Measurements from ENCODE around the gene PGLYRP1. TPM values are rescaled to one million over a fixed set of nuclear protein-coding genes. Genes with fewer than 3 reads are reported as not detected.

PGLYRP1 gene
- total RNA-seq, 4 donors from 2014 or later = 0.65 TPM; not detected in 3

DNA sequence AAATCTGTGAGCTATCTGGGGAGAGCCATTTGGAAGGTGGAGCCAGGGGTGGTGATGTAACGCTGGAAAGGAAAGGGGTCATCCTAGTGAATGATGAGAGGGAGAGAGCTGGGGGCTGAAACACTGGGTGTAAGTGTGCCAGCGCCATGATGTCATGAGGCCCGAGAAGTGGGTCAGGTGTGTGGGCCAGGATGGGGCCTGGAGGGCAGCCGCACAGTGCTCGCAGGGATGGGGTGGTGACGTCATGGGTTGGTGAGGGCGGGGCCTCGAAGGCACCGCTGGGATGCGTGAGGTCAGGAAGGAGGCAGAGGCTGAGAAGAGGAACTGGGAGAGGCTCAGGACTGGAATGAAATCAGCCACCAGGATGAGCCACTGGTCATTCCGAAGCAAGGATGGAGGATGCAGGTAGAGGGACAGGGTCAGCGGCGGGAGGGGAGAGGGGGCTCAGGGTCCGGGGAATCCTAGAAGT, 23.2 kb downstream of the PGLYRP1 start:
- H3K9me3 ChIP-seq = no peaks in the 10 kb centered on the region
- intact Hi-C loops (cut with DNase I) = loop anchor here (10.0 kb wide), 1 partner anchor 95 kb away; the partner anchor contains the start of gene MYPOP
- peaks cover 0 to 30% (median 0%) of the 10 kb centered on the region in 4 donors for H3K36me3 ChIP-seq
- TF ChIP-seq POLR2AphosphoS5 (IDR thresholded peaks at IDR 0.05) = no peak
- TF ChIP-seq, protein P1, sequence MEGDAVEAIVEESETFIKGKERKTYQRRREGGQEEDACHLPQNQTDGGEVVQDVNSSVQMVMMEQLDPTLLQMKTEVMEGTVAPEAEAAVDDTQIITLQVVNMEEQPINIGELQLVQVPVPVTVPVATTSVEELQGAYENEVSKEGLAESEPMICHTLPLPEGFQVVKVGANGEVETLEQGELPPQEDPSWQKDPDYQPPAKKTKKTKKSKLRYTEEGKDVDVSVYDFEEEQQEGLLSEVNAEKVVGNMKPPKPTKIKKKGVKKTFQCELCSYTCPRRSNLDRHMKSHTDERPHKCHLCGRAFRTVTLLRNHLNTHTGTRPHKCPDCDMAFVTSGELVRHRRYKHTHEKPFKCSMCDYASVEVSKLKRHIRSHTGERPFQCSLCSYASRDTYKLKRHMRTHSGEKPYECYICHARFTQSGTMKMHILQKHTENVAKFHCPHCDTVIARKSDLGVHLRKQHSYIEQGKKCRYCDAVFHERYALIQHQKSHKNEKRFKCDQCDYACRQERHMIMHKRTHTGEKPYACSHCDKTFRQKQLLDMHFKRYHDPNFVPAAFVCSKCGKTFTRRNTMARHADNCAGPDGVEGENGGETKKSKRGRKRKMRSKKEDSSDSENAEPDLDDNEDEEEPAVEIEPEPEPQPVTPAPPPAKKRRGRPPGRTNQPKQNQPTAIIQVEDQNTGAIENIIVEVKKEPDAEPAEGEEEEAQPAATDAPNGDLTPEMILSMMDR (IDR thresholded peaks at IDR 0.05) = no peak
- no peak for TF ChIP-seq EP300 (IDR thresholded peaks at IDR 0.05)
- TF ChIP-seq POLR2A (IDR thresholded peaks at IDR 0.05; ENCODE audit: low read depth) = no peak
- no peak overlapping the region for H3K27ac ChIP-seq (replicated peaks in 1 of 4)
- DNase-seq (ENCODE audit: extremely low spot score) = no peak
- 21% methylated on average over 14 of the region's 14 CpGs for WGBS
- H3K4me1 ChIP-seq = peaks cover 18 to 35% (median 29%) of the 10 kb centered on the region in 4 donors
- peaks cover 0 to 31% (median 5%) of the 10 kb centered on the region in 4 donors for H3K27me3 ChIP-seq
- peak overlapping the region in 1 of 4 donors; percentile 18 for H3K4me3 ChIP-seq

GRCh38 chr19:45998834-45999233, 24.0 kb downstream of the PGLYRP1 start:
- DNase-seq (ENCODE audit: extremely low spot score) = no peak
- intact Hi-C loops (cut with DNase I) = loop anchor here (10.0 kb wide), 1 partner anchor 94 kb away; the partner anchor contains the start of gene MYPOP
- no peak overlapping the region for H3K27ac ChIP-seq (replicated peaks in 1 of 4)
- WGBS = 94% methylated on average over 4 of the region's 4 CpGs
- H3K4me1 ChIP-seq = peaks cover 22 to 40% (median 35%) of the 10 kb centered on the region in 4 donors
- H3K4me3 ChIP-seq = no peak overlapping the region
- TF ChIP-seq, protein P1 (IDR thresholded peaks at IDR 0.05) = no peak
- TF ChIP-seq POLR2AphosphoS5 (IDR thresholded peaks at IDR 0.05) (no peak), EP300 (IDR thresholded peaks at IDR 0.05) (no peak), POLR2A (IDR thresholded peaks at IDR 0.05; ENCODE audit: low read depth) (no peak)
- no peaks in the 10 kb centered on the region for H3K9me3 ChIP-seq
- peaks cover 0 to 26% (median 0%) of the 10 kb centered on the region in 4 donors for H3K36me3 ChIP-seq
- H3K27me3 ChIP-seq = peaks cover 0 to 31% (median 5%) of the 10 kb centered on the region in 4 donors

DNA sequence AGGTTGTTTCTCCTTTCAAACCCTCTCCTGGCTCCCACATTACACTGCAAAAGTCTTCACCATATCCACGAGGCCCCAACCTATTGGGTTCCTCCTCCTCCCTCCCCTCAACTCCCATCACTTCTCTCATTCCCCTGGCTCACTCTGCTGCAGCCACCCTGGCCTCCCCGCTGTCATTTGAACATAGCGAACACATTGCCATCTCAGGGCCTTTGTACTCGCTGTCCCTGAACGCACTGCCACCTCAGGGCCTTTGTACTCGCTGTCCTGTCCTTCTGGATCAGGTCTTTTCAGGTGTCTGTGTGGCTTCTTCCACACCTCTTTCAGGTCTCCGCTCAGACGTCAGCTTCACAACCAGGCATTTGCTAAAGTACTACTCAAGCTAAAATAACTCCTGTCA, 25.9 kb downstream of the PGLYRP1 start:
- H3K4me3 ChIP-seq = no peak overlapping the region
- no peaks in the 10 kb centered on the region for H3K9me3 ChIP-seq
- H3K27ac ChIP-seq (replicated peaks in 1 of 4) = no peak overlapping the region
- no peak for DNase-seq (ENCODE audit: extremely low spot score)
- intact Hi-C loops (cut with DNase I) = loop anchor here (10.0 kb wide), 1 partner anchor 92 kb away; the partner anchor contains the start of gene MYPOP
- peaks cover 0 to 31% (median 5%) of the 10 kb centered on the region in 4 donors for H3K27me3 ChIP-seq
- peaks cover 22 to 40% (median 35%) of the 10 kb centered on the region in 4 donors for H3K4me1 ChIP-seq
- 85% methylated on average over 8 of the region's 8 CpGs for WGBS
- TF ChIP-seq POLR2A (IDR thresholded peaks at IDR 0.05; ENCODE audit: low read depth) (no peak), POLR2AphosphoS5 (IDR thresholded peaks at IDR 0.05) (no peak), EP300 (IDR thresholded peaks at IDR 0.05) (no peak)
- TF ChIP-seq, protein P1 (IDR thresholded peaks at IDR 0.05) = no peak
- H3K36me3 ChIP-seq = peaks cover 0 to 12% (median 0%) of the 10 kb centered on the region in 4 donors

GRCh38 chr19:45995715-45996385, 27.0 kb downstream of the PGLYRP1 start:
- peaks cover 0 to 30% (median 5%) of the 10 kb centered on the region in 4 donors for H3K27me3 ChIP-seq
- H3K4me1 ChIP-seq = peaks cover 21 to 36% (median 33%) of the 10 kb centered on the region in 4 donors
- WGBS = 10% methylated on average over 13 of the region's 13 CpGs
- intact Hi-C loops (cut with DNase I) = loop anchor here (10.0 kb wide), 1 partner anchor 91 kb away; the partner anchor contains the start of gene MYPOP
- H3K9me3 ChIP-seq = no peaks in the 10 kb centered on the region
- peaks cover 0 to 8% (median 0%) of the 10 kb centered on the region in 4 donors for H3K36me3 ChIP-seq
- no peak for TF ChIP-seq POLR2AphosphoS5 (IDR thresholded peaks at IDR 0.05)
- peak overlapping the region; percentile 71 to 85 (median 79) for H3K27ac ChIP-seq (replicated peaks in 1 of 4)
- DNase-seq (ENCODE audit: extremely low spot score) = no peak
- H3K4me3 ChIP-seq = peak overlapping the region; percentile 68 to 94 (median 74)

Measured in esophagus muscularis mucosa (tissue), 4 donors.